Right lung (tissue), 5 donors: Measurements from ENCODE around the gene ZC3H4. TPM values are rescaled to one million over a fixed set of nuclear protein-coding genes. Genes with fewer than 3 reads are reported as not detected.

ENCODE experiments used
- DNase-seq, 2 donors: peaks; one replicate each; pipeline ENCODE4 v3.0.0-alpha.2; 2013
- polyA plus RNA-seq, 5 donors: library from polyadenylated mRNA; unstranded; fragments of 120-200 nt; gene quantifications; one replicate each; pipeline versions ENCODE4 v1.2.1 to v1.2.3, GENCODE V29; 2013; ENCODE audit warnings: inconsistent platforms in 1 of 5, low replicate concordance in 1 of 5; ENCODE audit not compliant: insufficient read length in 5 of 5, insufficient read depth in 1 of 5

Gene ZC3H4
- polyA plus RNA-seq, 5 donors: 31.0 to 46.8 (median 33.9) TPM

DNA sequence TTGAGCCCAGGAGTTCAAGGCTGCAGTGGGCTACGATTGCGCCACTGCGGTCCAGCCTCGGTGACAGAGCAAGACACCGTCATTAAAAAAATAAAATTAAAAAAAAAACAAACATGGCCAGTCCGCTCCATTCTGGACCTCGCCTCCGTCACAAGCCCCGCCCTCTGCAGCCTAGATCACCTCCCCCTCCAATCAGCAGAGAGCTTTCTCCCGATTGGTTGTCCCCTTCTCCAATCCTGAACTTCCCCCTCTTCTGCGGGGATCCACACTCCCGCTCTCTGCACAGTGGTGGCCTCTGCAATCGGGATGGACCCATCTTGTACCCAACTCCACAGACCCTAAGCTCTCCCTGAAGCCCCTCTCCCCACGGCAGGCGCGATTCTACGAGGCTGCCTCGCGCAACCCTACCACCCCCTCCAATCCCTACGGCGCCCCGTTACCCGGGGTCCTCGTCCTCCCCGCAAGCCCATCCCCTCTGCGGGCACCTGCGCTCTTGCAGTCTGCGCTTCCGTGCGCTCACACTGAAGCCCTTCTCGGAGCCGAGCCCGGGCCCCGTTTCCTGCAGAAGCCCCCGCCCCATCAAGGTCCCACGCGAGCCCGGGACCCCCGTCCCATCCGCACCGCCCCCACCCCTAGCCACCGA, 65.7 kb downstream of the ZC3H4 start:
- peak; percentile 51 to 64 for DNase-seq

DNA sequence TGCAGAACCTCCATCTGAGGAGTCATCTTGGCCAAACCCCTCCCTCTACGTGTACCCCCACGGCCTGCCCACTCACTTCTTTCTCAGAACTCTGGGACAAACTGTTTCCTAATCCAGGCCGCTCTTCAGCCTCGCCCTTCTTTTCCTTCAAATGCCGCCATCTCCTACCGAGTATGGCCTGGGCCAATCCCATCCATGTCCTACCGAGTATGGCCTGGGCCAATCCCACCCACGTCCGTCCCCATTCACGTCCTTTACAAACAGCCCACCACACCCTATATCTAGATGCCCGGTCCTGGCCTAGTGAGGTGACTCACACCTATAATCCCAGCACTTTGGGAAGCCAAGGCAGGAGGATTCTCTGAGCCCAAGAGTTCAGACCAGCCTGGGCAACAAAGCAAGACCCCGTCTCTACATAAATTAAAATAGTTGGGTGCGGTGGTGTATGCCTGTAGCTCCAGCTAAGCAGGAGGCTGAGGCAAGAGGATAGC, 66.3 kb downstream of the ZC3H4 start:
- DNase-seq: no peak

DNA sequence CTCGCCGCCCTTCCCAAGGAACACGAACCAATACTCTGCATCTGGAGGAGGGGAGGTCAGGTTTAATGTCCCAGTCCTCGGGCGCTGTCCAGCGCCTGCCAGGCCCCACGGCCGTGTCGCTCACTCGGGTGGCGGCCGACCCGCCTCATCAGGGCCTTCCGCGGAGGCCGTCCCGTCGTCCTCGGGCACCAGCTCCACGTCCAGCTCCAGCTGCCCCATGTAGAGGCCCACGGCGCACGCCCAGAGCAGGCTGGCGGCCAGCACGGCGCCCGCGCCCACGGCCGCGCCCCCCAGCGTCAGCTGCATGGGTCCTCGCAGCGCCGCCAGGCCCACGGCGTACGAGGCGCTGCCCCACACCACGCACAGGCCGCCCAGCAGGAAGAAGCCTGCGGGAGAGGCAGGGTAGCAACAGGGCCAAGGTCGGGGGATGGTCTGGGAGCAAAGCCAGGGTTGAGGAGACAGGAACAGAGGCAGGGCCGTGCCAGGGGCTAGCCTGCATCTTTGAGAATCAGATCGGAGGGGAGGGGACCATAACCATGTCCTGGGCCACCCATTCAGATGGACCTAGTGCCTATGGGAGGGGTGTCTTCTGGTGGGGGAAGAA, 67.6 kb downstream of the ZC3H4 start:
- DNase-seq: no peak

DNA sequence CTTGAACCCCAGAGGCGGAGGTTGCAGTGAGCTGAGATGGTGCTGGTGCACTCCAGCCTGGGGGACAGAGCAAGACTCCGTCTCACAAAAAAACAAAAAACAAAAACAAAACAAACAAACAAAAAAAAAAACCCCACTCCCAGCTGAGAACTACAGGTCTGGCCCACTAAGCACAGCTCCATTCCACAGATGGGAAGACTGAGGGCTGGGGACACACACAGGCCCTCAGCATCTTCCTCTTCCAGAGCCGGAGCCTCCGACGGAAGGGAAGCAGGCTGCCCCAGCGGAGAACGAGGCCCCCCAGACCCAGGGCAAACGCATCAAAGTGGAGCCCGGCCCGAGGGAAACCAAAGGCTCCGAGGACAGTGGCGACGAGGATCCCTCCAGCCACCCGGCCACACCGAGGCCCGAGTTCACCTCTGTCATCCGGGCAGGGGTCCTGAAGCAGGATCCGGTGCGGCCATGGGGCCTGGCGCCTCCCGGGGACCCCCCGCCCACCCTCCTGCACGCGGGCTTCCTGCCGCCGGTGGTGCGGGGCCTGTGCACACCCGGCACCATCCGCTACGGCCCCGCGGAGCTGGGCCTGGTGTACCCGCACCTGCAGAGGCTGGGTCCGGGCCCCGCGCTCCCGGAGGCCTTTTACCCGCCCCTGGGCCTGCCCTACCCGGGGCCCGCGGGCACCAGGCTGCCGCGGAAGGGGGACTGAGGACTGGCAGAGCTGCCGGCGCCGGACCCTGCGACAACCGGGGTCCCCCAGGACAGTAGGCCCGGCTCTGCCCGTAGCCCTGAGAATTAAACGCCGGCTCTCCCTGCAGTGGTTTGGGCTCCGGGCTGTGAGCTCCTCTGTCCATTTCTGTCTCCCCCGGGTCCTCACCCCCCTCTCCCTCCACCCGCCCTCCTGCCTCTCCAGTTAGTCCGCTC, 68.4 kb downstream of the ZC3H4 start:
- no peak for DNase-seq

DNA sequence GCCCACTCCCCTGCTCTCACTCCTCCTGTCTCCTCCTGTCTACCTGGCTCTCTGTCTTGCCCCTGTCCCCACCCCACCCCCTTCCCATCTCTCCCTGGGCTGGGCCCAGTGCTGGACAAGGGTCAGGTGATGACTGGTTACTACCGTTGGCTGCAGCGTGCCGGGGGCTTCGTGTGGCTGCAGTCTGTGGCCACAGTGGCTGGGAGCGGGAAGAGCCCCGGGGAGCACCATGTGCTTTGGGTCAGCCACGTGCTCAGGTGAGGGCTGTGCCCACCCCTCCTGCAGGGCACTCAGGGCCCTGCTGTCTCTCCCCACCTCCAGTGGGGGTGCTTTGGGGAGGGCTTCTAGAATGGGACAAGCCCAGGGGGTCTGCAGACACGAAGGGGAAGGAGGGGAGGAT, 72.7 kb downstream of the ZC3H4 start:
- DNase-seq: no peak

DNA sequence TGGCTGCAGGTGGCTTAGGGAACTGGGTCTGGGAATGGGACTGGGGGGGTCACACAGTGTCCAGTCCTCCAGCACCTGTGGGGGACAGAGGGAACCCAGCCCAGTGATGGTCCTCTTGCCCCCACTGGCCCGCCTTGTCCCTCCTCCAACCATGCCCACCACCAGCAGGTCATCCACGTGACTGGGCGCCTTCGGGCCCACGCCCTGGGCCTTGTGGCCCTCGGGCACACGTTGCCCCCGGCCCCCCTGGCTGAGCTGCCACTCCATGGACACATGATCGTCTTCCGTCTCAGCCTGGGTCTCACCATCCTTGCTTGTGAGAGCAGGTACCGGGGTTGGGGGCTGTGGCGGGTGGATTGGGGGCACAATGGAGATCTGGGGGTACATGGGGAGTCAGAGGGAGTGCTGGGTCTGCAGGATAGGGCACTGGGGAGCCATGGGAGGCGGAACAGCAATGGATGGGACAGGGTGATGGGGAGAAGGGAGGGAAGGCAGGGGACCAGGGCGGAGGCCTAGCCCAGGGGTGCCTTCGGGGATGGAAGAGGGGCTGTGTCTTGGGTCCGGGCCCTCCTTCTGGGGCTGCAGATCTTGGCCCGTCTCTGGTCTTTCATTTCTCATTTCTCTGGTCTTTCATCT, 74.2 kb downstream of the ZC3H4 start:
- no peak for DNase-seq

DNA sequence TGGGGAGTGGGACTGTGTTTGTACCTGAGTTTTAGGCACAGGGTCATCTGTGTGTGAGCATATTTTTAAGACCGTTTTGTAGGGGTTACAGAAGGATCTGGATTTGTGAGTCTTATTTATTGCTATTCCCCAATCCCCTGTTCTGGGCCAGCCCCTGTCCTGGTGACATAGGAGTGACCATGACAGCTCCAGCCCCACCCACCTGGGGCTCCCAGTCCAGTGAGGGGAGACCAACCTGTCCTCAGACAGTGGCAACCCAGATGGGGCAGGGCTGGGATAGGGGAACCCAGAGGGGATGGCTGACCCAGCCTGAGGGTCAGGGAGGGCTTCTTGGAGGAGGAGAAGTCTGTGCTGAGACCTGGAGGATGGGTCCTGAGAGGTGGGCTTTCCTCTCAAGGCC, 75.8 kb downstream of the ZC3H4 start:
- DNase-seq: no peak

DNA sequence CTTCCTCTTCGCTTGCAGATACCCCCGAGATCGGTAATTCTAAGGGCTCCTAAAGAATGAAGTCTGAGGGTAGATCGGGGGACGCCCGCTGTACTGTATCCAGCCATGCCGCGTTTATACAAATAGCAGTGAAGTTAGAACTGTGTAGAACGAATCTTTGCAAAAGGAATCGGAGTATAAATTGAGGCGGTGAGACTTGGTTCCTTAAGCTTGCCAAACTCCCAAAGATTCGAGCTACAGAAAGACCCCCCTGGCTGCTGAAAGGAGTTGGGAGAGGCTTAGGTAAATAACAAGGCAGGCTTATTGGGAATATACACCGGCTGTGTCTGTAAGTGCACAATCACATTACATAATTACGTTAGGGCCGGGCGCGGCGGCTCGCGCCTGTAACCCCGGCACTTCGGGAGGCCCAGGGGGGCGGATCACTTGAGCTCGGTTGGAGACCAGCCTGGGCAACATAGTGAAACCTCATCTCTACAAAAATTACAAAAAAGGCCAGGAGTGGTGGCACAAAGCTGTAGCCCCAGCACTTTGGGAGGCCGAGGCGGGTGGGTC, 77.4 kb downstream of the ZC3H4 start:
- DNase-seq: peak in 1 of 2 donors; percentile 38

DNA sequence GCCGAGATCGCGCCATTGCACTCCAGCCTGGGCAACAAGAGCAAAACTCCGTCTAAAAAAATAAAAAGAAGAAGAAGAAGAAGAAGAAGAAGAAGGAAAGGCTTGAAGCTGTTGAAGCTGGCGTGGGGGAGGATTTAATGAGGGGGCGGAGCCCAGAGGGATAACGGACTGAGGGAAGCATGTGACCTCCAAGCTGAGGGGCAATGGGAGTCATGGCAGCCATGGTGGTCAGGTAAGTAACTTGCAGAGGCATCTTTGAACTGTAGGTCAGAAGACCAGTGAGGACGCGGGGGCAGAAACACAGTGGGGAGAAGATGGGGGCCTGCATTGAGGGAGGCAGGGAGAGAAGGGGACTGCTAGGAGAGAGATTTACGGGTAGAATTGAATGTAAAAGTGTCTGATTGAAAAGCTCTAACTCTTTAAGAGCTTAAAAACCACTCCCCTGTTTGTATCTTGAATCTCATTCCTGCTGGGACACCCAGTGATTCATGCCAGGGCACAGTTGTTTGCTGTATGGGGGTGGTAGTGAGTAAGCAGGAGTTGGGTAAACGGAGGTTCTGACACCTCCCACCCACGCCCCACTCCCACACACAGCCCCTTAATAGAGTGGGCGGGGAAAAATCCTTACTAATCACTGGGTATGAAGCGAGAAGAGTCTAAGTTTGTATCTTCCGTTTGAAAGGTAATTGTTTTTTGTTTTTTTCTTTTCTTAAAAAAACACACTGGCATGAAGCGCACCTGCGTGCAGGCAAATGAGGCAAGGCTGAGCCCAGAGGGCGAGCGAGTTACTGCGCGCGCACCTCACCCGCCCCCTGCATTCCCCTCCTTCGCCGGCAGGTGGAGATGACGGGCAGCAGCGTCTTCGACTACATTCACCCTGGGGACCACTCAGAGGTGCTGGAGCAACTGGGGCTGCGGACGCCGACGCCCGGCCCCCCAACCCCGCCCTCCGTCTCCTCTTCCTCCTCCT, 78.2 kb downstream of the ZC3H4 start:
- peak; percentile 79 to 82 for DNase-seq

DNA sequence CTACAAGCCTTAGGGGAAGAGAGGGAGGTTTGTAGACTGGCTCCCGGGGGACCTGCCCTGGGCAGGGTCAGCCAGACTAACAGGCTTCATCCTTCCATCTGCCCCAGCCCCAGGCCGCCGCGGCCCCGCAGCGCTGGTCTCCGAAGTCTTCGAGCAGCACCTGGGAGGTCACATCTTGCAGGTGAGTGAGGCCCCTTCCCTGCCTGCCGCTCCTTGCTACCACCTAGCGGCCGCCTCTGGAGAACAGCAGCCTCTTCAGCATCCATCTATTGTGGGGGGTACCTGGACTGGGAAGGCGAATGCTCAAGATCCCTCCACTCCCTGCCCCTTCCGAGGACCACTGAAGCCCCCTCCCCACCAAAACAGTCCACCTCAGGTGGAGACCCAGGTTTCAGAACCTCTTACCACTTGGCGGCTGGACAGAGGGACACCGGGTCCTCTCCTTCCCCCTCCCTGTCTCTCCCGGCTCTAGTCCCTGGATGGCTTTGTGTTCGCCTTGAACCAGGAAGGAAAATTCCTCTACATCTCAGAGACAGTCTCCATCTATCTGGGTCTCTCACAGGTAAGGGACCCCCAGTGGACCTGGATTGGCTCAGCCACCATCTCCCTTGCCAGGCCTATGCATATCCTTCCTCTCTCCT, 81.3 kb downstream of the ZC3H4 start:
- no peak for DNase-seq

DNA sequence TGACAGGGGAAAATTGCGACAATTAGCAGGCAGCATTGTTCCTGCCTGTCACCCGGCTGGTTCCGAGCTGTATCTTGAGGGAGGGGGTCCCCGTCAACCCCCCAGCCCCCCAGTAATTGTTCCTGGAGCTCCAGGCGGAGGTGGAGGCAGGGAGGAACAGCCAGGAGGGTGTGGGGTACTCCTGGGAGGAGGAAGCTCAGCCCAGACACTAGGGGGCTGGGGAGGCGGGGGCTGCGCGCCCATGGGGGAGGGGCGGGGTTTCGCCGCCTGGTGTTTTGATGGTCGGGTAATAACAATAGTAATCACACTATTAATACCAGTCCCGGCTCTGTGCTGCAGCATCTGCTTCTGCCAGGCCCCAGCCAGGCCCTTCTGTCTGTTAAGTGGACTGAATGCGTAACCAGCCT, 85.4 kb downstream of the ZC3H4 start:
- no peak for DNase-seq

DNA sequence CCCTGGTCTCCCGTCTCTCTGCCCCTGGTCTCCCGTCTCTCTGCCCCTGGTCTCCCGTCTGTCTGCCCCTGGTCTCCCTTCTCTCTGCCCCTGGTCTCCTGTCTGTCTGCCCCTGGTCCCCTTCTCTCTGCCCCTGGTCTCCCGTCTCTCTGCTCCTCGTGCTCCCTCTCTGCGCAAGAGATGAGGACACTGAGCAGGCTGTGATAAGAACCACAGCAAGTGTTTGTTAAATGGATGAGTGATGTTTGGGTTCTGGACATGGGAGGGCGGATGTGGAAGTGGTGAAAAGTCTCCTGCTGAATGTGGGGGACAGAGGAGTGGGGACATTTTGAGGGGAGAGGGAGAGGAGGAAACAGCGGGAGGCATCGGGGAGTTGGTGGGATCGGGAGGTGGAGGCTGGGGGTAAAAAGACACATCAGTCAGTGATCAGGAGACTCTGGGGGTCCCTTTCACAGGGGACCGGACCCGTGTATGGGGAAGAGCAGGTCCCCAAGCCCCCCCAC, 85.9 kb downstream of the ZC3H4 start:
- no peak for DNase-seq

DNA sequence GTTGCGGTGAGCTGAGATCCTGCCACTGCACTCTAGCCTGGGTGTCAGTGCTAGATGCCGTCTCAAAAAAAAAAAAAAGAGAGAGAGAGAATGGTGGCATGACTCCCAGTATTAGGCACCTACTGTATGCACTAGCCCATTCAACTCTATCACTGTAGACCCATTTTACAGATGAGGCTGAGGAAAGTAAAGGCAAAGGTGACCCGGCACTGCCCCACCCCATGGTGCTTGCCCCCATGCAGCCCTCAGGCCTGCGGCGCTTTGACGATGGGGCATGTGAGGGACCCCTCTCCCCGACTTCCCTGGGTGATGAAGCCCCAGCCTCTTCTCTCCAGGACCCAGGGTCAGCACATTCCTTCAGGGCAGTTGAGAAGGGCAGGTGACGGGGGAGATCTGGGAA, 86.7 kb downstream of the ZC3H4 start:
- DNase-seq: no peak

DNA sequence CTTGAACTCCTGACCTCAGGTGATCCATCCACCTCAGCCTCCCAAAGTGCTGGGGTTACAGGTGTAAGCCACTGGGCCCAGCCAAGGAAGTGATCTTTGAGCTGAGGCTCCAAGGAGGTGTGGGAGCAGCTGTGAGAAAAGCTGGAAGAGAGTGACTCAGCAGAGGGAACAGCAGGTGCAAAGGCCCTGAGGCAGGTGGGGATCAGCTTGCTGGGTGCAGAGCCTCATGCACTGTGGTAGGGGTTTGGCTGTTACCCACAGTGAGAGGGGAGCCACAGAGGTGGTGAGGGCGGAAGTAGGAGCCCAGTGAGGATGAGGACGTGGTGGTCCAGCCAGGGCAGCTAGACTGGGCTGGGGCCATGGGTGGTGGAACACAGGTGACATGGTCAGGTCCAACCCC, 87.4 kb downstream of the ZC3H4 start:
- no peak for DNase-seq

DNA sequence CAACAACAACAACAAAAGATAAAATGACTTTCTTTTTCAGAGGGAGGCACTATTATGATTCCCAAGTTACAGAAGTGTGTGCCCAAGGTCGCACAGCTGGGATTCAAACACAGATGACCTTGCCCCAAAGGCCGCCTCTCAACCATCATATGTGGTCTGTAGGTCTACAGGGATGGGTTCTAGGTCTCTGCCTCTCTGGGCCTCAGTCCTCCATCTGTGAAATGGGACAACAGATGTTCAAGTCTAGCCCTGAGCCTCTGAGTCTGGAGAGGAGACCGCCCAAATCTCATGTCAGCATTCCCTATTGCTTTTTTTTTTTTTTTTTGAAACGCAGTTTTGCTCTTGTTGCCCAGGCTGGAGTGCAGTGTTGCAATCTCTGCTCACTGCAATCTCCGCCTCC, 89.1 kb downstream of the ZC3H4 start:
- DNase-seq: no peak

DNA sequence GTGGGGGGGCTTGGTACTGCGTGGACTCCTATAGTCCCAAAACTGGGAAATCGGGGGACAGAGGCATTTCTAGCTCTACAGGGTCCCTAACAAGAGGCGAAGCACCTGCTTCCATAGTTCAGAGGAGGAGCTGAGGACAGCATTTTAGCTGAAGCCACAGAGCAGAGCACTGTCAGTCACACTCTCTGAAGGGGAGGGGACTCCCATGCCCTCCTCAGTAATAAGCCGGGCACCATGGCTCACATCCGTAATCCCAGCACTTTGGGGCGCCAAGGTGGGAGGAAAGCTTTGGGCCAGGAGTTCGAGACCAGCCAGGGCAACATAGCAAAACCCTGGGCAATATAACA, 90.2 kb downstream of the ZC3H4 start:
- DNase-seq: no peak

DNA sequence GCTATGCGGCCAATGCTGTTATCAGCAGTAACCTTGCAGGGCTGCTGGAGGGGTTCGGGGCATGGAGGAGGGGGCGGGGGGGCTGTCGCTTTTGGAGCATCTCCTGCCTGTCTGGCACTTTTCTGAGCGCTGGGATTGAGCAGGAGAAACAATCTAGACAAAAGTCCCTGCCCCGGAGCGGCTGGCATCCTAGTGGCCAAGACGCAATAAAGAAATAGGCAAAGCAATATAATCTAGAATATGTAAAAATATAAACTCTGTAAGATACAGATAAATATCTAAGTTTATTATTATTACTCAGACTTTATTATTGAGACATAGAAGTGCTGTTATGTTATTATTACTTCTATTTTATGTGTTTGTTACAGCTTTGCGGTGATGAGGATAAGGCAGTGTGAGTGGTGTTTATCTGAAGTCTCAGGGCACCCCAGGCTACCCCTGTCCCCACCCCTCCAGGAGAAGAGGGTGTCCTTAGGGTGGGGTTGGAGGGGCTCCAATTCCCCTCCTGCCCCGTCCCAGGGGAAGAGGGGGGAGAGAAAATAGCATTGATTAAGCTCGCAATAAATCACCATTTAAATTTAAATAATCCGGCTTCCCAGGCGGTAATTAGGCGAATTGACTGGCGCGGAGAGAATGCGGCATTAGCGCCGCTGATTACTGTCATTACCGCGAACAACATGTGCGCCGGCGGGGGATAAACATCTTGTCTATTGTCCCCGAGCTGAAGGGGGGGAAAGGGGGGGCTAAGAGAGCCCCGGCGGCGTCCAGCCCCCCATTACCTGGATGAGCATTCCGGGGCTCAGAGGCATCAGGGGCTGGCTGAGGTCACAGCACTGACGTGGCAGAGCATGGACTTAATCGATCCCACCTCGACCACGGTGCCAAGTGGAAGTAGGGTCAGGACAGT, 90.8 kb downstream of the ZC3H4 start:
- DNase-seq: no peak

DNA sequence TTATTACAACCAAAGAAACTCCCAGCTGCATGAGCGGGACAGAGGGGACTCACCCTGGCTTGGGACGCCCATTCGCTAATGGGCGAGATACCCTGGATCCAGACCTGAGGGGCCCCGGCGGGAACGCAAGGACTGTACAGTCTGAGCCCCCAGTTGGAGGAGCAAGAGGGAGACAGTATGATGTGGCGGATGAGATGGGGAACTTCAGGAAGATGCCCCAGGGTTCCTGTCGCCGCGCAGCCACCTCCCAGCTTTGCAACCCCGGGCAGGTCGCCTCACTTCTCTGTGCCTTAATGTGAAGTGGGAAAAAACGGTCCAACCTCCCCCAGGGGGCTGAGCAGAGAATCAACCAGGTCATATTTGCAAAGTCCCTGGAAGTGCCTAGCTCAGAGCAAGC, 91.4 kb downstream of the ZC3H4 start:
- DNase-seq: no peak
